ENCODE data around the gene NDST1.

GRCh38 chr5:150559701-150560100, 51.8 kb downstream of the NDST1 start:
- no peak for TF ChIP-seq CTCF (IDR thresholded peaks at IDR 0.05 in 4 of 5, conservative IDR thresholded peaks at IDR 0.05 in 1 of 5)
- no peak for TF ChIP-seq POLR2A (IDR thresholded peaks at IDR 0.05)

Measured in gastrocnemius medialis (tissue), 4 donors.